ENCODE data around the gene NES.

The NES gene

DNA sequence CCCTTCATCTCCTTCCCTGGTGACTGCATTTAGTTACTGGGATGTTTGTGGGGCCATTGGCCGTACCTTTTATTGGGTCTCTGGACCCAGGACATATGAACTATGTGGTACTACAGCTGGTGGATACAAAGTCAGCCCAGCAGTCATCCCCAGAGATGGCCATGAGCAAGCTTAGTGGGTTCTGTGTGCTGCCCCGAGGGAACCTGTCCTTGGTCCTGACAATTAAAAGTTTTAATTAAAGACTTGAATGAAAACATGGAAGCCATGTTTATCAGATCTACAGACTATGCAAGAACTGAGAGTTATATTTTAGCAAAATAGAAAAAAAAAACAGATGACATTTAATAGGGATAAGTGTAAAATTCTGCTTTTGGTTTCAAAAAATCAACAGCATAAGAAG is 2.8 kb upstream of the NES start:
- DNase-seq (ENCODE audit: low spot score): no peak

DNA sequence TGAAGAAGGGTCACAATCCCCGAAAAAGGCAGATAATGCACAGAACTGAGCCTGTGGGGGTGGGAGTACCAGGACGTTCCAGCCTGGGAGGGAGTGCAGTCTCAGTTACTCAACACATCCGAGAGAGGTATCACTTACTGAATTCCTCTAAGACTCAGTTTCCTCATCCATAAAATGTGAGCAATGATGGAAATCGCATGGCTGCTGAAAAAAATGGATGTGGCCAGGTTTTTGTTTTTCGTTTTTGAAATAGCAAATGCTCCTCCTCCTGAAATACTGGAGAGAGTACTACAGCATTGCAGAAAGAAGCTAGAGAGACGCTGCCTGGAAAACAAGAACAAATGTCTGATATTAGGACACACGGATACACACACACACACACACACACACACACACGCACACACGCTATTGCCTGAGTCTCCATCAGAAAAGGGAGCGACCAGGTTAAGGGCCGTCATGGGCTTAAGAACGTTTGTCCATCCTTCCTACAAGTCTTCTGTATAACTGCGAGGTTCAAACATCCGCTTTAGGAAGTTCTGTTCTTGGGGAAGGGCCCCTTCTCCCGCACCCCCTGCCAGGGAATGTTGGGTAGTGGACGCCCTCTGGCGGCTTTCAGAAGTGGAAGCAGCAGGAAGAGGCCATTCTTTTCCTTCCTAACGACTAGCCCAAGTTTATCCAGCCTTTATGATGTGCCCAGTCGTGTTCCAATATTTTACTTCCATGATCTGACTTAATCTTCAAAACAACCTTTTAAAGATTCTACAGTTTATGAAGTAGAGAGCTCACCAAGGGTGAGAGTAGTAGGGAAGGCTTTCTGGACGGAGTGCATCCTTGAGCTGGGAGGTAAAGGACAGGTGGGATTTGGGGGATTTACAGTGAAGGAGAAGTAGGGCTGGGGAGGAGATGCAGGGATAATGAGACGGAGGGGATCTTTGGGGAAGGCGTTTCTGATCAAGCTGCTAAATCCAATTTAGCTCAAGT is 699 bp upstream of the NES start:
- peak; percentile 55 for DNase-seq (ENCODE audit: low spot score)

- no peak for DNase-seq (ENCODE audit: low spot score)
Measured at GRCh38 chr1:156676114-156676819, 940 bp downstream of the NES start.

DNA sequence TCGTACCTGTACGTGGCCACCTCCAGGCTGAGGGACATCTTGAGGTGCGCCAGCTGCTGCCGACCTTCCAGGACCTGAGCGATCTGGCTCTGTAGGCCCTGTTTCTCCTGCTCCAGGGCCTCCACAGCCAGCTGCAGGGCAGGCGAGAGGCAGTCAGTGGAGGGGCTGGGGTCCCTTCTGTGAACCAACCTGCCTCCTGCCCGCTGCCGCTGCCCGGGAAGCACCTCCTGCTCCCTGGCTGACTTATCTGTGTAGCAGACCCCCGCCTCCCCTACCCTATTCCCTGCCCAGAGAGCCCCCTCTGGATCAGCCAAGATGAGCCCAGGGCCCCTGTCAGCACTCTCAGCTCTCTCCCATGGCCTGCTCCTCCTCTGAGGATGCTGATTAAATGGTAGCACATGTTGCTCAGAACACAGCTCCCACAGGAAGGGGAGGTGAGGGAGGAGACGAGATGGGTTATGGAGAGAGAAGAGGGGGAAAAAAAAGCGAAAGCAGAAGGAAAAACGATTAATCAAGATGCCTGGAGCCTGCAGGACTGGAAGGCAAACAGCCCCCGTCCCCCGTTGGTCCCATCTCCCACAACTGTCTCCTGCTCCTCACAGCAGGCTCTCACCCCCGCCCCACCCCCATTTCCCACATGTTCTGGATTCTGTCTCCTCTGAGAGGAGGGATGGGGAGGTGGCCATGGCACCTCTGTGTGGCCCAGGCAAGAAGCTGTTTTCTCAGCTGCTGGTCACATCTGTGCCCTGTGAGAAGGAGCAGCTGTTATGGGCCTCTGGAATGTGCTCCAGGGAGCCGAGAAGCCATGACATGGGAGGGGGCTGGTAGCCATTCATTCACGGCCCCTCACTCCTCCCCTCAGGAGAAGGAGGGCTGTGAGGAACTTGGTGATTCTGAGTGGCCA is 1.7 kb downstream of the NES start:
- no peak for DNase-seq (ENCODE audit: low spot score)

- DNase-seq (ENCODE audit: low spot score): no peak
Measured at GRCh38 chr1:156673387-156674121, 3.7 kb downstream of the NES start.

GRCh38 chr1:156671804-156672203 is 5.4 kb downstream of the NES start:
- DNase-seq (ENCODE audit: low spot score): no peak

DNA sequence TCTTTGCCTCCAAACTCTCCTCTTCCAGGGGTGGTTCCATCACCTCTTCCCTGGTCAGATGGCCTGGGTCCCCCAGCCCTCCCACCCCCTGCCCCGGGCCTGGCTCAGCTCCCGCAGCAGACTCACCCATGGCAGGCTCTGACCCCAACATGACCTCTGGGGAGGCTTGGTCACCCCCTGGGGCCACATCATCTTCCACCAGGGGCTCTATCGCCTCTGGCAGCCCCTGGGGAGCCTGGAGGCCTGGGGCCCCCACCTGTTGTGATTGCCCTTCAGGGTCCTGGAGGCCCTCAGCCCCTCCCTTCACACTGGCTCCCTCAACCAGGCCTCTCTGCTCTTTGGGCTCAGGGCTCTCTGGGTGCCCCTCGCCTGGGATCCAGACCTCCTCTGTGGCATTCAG is 6.4 kb downstream of the NES start:
- no peak for DNase-seq (ENCODE audit: low spot score)

- DNase-seq (ENCODE audit: low spot score): no peak
Measured at GRCh38 chr1:156670359-156670758, 6.8 kb downstream of the NES start.

GRCh38 chr1:156669794-156670193 is 7.4 kb downstream of the NES start:
- no peak for DNase-seq (ENCODE audit: low spot score)

GRCh38 chr1:156668801-156669637 is 8.2 kb downstream of the NES start:
- no peak for DNase-seq (ENCODE audit: low spot score)

DNA sequence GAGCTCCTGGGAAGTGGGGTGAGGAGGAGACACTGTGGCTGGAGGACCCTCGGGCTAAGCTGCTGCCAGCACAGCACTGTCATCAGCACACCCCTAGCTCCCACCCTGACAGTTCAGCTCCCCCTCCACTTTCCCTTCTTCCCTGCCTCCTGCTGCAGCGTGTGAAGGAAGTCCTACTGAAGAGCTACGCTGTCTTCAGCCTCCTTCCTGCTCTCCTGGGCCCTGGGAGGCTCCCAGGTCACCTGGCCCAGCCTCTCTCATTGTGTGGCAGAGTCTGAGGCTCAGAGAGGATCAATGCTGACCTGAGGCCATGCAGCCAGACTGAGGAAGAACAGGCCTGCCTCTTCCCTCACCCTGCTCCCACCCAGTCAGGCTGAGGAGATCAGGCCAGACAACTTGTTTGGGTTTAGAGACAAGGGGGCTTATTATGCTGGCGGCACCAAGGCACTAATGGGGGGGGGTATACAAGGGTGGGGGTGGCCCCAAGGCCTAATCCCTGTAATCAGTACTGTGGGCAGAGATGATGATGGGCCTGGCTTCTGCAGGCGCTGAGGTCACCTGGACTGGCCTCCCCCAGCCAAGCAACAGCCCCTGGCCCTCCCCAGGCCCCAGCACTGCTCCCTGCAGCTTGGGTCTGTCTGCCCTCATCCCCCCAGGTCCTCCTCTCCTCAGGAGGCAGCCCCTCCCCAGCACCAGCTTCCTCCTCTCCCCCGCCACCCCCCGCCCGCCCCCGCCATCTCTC is 9.1 kb downstream of the NES start:
- no peak for DNase-seq (ENCODE audit: low spot score)

GRCh38 chr1:156667610-156667967 is 9.6 kb downstream of the NES start:
- no peak for DNase-seq (ENCODE audit: low spot score)

GRCh38 chr1:156666862-156667609 is 10.2 kb downstream of the NES start:
- no peak for DNase-seq (ENCODE audit: low spot score)

GRCh38 chr1:156665539-156665938 is 11.7 kb downstream of the NES start:
- DNase-seq (ENCODE audit: low spot score): no peak

DNA sequence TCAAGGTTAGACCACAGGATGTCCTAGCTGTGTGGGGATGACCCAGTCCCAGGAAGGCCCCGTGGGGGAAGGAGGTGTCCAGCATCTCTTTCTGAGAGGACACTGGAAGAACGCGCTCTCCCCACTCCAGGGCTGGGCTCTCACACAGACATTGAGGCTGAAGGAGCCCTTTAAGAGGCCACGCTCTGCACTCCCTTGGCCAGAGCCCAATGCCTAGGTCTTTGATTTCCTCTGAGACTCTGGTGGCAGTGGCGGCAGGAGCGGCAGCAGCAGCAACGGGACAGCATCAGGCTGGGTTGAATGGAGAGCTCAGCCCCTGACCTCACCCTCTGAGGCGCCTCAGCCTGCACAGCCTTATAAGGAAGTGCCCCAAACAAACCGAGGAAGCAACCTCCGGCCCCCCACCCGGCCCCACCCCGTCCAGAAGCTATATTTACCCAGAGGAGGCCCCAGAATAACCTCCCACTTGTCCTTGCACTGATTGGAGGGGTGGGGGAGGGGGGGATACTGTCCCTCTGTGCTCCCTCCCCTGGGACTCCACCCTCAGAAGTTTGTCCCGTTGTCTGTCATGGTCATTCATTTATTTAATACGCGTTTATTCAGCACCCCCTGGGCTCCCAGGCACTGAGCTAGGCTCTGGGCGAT is 12.3 kb downstream of the NES start:
- no peak for DNase-seq (ENCODE audit: low spot score)

DNA sequence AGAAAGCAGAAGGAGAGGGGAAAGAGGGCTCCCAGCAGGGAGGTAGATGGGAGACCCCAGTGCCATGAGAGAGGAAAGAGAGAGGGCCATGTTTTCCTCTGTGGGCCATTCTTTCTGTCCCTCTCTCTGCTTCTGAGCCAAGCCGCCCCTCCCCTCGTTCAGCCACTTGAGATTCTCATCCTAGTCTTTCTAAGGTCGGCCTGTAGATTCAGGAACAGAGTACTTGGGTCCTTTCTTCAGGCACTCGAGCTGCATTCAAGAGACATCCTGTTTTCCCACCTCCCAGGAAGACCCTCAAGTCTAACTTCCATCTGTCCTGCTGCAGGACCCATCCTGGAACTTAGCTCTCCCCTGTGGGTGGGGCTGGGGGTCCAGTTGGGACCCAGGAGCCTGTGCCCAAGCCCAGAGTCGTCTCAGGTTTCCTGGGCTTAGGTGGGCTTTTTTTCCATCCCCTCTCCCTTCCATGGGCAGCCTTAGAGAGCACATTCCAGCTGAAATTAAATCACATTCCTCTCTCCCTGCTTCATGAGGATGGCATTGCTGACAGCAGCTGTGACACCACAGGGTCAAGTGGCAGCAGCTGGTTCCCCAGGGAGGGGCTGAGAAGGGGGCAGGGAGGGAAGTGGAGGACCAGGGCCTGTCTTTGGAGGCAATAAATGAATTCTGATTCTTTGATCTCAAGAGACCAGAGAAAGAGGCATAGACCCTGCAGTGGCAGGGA is 13.0 kb downstream of the NES start:
- DNase-seq (ENCODE audit: low spot score): no peak

- DNase-seq (ENCODE audit: low spot score): peak; percentile 61
Measured at GRCh38 chr1:156663178-156663577, 14.0 kb downstream of the NES start.

- no peak for DNase-seq (ENCODE audit: low spot score)
Measured at GRCh38 chr1:156662800-156663055, 14.5 kb downstream of the NES start.

Measured in NAMALWA (cell line).